Measurements from ENCODE around the gene RAMP3.

RAMP3 gene

GRCh38 chr7:45225948-45226335, 68.4 kb downstream of the RAMP3 start:
- DNase-seq: no peak

GRCh38 chr7:45229156-45229920, 71.7 kb downstream of the RAMP3 start:
- DNase-seq: peak; percentile 53

- no peak for DNase-seq
Measured at GRCh38 chr7:45230083-45230482, 72.5 kb downstream of the RAMP3 start.

GRCh38 chr7:45230611-45231165, 73.1 kb downstream of the RAMP3 start:
- DNase-seq: no peak

- no peak for DNase-seq
Measured at GRCh38 chr7:45233249-45233775, 75.7 kb downstream of the RAMP3 start.

Measured in eye (tissue), 1 donor.